GM21367 (cell line): ENCODE results near the gene MPDZ.

Experiments used
- ATAC-seq: cut with Tn5 transposase; IDR thresholded peaks from one replicate; pipeline ENCODE4 v1.9.1; 2021; ENCODE audit not compliant: unreplicated experiment

Gene MPDZ

GRCh38 chr9:13186774-13187173 lies 92.7 kb downstream of the MPDZ start:
- no peak for ATAC-seq

GRCh38 chr9:13186091-13186490 lies 93.4 kb downstream of the MPDZ start:
- ATAC-seq = no peak

GRCh38 chr9:13181652-13182051 lies 97.8 kb downstream of the MPDZ start:
- no peak for ATAC-seq

DNA sequence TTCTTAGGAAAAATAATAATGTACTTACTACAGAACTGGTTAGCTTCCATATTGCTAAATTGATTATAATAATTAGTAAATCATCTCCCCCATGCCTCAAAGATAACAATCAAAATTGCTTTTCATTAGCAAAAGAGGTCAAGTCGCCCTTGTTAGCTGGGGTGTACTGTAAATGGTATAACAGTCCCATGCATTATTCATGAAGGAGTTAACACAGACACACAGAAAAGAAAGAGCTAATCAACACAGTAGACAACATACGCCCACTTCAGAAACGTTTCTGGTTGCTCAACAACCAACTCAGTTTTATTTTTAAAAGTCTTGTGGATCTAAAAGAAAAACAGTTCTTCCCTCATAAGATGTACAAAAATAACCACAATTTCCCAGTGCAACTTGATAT lies 100.2 kb downstream of the MPDZ start:
- ATAC-seq = no peak

- no peak for ATAC-seq
Measured at GRCh38 chr9:13175732-13176131, 103.8 kb downstream of the MPDZ start.

GRCh38 chr9:13174906-13175639 lies 104.4 kb downstream of the MPDZ start:
- no peak for ATAC-seq

DNA sequence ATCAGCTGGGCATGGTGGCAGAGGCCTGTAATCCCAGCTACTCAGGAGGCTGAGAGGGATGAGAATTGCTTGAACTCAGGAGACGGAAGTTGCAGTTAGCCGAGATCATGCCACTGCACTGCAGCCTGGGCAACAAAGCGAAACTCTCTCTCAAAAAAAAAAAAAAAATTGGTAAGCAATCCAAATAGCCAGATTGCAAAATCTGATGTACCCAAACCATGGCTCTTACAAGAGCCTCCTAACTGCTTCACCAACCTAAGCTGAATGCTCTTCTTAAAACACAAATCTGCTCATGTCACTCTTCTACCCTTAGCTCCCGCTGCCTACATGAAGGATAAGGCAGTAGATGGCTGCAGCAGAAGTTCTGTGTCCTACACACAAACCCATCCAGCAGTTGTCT lies 105.9 kb downstream of the MPDZ start:
- no peak for ATAC-seq

GRCh38 chr9:13171261-13171660 lies 108.2 kb downstream of the MPDZ start:
- ATAC-seq = no peak

GRCh38 chr9:13166996-13167395 lies 112.5 kb downstream of the MPDZ start:
- ATAC-seq = no peak

- ATAC-seq = no peak
Measured at GRCh38 chr9:13165956-13166355, 113.5 kb downstream of the MPDZ start.

GRCh38 chr9:13165236-13165945 lies 114.1 kb downstream of the MPDZ start:
- ATAC-seq = no peak

GRCh38 chr9:13163946-13164345 lies 115.5 kb downstream of the MPDZ start:
- no peak for ATAC-seq

- ATAC-seq = no peak
Measured at GRCh38 chr9:13163287-13163686, 116.2 kb downstream of the MPDZ start.

- no peak for ATAC-seq
Measured at GRCh38 chr9:13160051-13160450, 119.4 kb downstream of the MPDZ start.

GRCh38 chr9:13158986-13159385 lies 120.5 kb downstream of the MPDZ start:
- ATAC-seq = no peak

DNA sequence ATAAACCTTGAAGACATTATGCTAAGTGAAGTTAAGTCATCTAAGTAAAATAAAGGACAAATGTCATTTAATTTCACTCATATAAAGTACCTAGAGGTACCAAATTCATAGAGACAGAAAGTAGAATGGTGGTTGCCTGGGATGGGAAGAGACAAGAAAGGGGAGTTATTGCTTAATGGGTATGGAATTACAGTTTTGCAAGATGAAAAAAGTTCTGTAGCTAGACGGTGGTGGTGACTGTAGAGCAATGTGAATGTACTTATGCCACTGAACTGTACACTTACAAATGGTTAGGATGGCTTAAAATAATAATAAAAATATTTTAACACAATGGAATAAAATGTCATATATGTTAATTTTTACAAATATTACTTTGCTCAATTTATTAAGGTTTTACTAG lies 128.0 kb downstream of the MPDZ start:
- no peak for ATAC-seq

- no peak for ATAC-seq
Measured at GRCh38 chr9:13149454-13149853, 130.0 kb downstream of the MPDZ start.

DNA sequence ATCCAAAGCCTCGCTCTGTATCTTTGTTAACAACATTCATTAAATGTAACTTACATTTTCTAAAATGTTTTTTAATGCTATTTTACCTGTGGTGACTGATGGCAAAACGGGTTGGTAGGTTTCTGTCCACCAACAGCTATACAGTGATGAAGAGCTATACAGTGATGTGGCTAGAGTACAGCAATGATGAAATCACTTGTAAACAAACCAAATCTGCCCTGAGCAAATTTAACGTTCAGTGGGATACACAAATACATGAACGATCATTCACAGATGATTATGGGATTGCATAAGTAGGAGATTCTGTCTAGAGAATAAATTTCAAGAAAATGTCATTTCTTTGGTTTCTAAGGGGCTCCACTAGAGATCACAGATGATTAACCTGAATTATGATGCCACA lies 132.7 kb downstream of the MPDZ start:
- ATAC-seq = no peak

- ATAC-seq = no peak
Measured at GRCh38 chr9:13145340-13145739, 134.2 kb downstream of the MPDZ start.

- no peak for ATAC-seq
Measured at GRCh38 chr9:13144166-13144775, 135.2 kb downstream of the MPDZ start.

GRCh38 chr9:13143281-13143680 lies 136.2 kb downstream of the MPDZ start:
- no peak for ATAC-seq

- ATAC-seq = no peak
Measured at GRCh38 chr9:13142776-13143175, 136.7 kb downstream of the MPDZ start.
